Thyroid gland (tissue), 4 donors: ENCODE measurements around the gene STX12.

Source experiments
- CTCF ChIP-seq, 6 experiments: fragments of 200-600 bp in 3 of 6; fragments of 450-650 bp in 3 of 6; sonication (generic) in 3 of 6; IDR thresholded peaks; one replicate each; pipeline ENCODE4 v1.5.1; 2016 to 2019; ENCODE audit warnings: antibody characterized with exemption in 6 of 6, mild to moderate bottlenecking in 2 of 6, inconsistent platforms in 1 of 6, moderate library complexity in 1 of 6
- POLR2A ChIP-seq, 2 donors: fragments of 450-650 bp; IDR thresholded peaks; one replicate each; pipeline ENCODE4 v1.6.1; 2017; ENCODE audit warnings: antibody characterized with exemption in 2 of 2, mild to moderate bottlenecking in 2 of 2, moderate library complexity in 1 of 2

- TF ChIP-seq CTCF (IDR thresholded peaks at IDR 0.05) (no peak), POLR2A (IDR thresholded peaks at IDR 0.05) (no peak)
Observed at GRCh38 chr1:27784700-27785099, 11.7 kb downstream of the STX12 start.
